Loucy (cell line): Measurements from ENCODE around the gene MYH7B.

Experiments
- CTCF ChIP-seq: fragments of 200-600 bp; sonication (generic); conservative IDR thresholded peaks from 2 replicates; pipeline ENCODE4 v1.5.1; 2014; ENCODE audit warnings: mild to moderate bottlenecking, antibody characterized with exemption, low read length
- EZH2phosphoT487 ChIP-seq: fragments of 200-600 bp; IDR thresholded peaks from 2 replicates; pipeline ENCODE4 v1.6.1; 2018; ENCODE audit warnings: antibody characterized with exemption, mild to moderate bottlenecking, moderate library complexity, borderline replicate concordance

- TF ChIP-seq CTCF = no peak
- no peak for TF ChIP-seq EZH2phosphoT487
These were observed 34.6 kb downstream of the MYH7B start for GRCh38 chr20:34990231-34990630.
